ENCODE measurements around the gene ARID2.

Gene ARID2

DNA sequence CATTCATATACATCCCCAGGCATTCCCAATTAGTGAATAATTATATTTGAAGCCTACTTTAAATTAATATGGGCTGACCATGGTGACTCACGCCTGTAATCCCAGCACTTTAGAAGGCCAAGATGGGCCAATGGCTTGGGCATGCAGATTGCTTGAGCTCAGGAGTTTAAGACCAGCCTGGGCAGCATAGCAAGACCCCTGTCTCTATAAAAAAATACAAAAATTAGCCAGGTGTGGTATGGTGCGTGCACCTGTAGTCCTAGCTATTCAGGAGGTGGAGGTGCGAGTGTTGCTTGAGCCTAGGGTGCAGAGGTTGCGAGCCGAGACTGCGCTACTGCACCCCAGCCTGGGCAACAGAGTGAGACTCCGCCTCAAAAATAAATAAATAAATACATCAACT, 7.6 kb upstream of the ARID2 start:
- DNase-seq (ENCODE audit: low read depth in 2 of 2), result no peak

GRCh38 chr12:45725631-45726602, 3.6 kb upstream of the ARID2 start:
- DNase-seq (ENCODE audit: low read depth in 2 of 2), result no peak

GRCh38 chr12:45726603-45727300, 2.8 kb upstream of the ARID2 start:
- DNase-seq (ENCODE audit: low read depth in 2 of 2), result no peak

- DNase-seq (ENCODE audit: low read depth in 2 of 2), result peak; percentile 61 to 63
Measured at GRCh38 chr12:45727301-45727979, 2.1 kb upstream of the ARID2 start.

DNA sequence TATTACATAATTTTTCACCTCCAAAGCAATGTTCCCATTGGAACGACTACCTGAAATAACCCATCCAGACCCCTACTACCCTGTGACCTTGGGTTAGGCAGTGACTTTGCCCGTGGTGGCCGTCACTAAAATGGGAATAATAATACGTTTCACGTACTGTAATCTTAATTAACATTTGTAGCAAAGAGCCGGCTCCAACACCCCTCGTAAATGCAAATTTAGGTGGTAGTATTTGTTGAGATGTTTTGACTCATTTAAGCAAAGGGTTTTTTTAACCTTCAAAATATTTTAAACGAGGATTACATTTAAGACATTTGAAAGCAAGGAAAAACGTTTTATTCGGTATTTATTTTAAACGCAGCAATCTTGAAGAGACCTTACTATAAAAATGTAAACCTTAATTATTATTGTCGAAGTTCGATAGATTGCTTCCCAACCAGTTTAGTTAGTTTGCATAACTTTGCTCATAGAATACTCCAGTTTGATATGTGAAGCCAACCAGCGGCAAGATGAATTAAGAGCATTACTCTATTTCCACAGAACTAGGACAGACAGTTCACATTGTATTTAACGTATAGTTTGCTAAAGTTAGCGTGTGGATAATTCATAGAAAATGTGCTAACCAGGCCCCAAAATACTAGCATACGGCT, 1.4 kb upstream of the ARID2 start:
- no peak for DNase-seq (ENCODE audit: low read depth in 2 of 2)

GRCh38 chr12:45728630-45729232, 775 bp upstream of the ARID2 start:
- DNase-seq (ENCODE audit: low read depth in 2 of 2), result peak; percentile 93

GRCh38 chr12:45730084-45730347, 510 bp downstream of the ARID2 start:
- no peak for DNase-seq (ENCODE audit: low read depth in 2 of 2)

DNA sequence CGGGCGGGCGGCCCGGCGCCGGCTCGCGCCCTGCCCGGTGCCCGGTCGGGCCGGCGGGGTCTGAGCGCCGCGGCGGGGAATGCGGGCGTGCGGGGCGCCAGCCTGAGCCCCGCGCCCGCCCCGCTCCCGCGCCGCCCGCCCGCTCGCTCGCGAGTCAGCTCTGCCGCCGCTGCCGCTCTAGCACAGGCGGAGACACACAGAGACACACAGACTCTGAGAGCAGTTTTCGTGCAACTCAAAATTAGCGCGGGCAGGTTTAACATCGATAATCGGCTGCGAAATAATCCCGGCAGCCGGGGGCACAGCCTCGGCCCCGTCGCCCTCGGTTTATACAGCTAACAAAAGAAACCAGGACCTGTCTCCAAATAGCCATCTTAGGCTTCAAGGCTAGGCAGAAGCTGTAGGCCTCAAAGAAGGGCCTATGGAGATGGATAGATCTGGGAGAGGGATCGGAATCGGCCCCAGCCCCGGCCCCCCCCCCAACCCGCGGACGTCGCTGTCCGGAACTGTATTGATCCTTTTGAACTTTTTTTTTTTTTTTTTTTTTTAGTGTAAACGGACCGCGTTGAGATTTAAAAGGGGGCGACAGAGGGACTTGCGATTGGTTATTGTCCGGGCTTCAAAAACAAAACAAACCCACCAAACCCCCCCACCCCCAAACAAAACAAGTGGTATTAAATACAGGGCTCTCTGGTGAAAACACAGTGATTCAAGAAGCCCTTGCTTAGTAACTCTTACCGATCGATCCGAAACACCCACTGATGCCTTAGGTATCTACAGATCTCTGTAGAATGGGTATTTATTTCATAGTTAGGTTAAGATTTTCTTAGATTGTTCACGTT, 1.1 kb downstream of the ARID2 start:
- DNase-seq (ENCODE audit: low read depth in 2 of 2), result peak; percentile 24 to 35

GRCh38 chr12:45731190-45731775, 1.8 kb downstream of the ARID2 start:
- DNase-seq (ENCODE audit: low read depth in 2 of 2), result no peak

DNA sequence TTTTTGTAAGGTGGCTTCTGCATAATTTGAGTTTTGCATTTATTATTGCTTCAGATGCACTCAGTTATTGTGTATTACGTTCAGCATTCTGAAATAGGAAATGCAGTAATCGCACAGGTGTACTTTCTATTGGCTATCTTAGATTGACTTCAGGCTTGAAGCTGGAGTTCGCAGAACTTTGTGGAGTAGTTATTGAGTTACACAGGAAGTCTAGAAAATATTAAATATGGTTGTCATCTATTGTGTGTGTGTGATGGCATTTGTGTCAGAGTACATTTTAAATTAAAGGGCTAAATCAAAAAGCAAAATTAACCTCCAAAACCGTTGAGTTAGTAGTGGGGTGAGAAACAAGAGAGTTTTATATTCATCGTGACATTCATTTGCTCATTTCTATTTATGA, 2.7 kb downstream of the ARID2 start:
- DNase-seq (ENCODE audit: low read depth in 2 of 2), result no peak

- no peak for DNase-seq (ENCODE audit: low read depth in 2 of 2)
Measured at GRCh38 chr12:45732936-45733335, 3.4 kb downstream of the ARID2 start.

DNA sequence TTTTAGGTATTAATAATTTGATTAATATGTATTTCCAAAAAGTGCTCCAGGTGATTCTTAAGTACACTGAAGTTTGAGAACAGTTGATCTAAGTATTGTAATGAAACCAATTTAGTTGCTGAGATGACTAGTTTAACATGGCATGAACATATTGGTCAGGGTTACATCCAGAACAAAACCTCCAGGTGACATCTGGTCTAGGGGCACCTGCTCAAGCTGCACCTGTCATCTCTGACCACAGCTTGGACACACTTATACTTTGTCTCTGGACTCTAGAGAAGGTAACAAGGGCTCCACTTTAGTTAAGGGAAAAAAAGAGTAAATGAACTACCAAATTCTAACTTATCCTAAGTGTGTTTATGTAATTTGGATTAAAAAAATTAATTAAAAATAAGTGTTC, 8.1 kb downstream of the ARID2 start:
- no peak for DNase-seq (ENCODE audit: low read depth in 2 of 2)

DNA sequence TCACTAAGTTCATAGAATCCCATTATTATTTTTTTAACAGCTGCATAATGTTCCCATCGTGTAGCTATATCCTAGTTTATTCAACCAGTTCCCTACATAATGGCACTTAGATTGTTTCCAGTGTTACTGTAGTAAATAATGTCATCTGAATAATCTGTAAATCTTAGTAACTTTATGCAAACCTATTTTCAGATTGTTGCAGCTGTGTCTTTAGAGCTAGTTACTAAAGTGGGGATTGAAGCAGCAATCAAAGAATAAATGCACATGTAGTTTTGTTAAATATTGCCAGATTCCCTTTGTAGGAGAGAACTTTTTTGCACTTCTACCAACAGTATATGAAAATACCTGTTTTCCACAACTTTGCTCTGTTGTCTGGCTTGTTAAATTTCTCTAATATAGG, 13.1 kb downstream of the ARID2 start:
- DNase-seq (ENCODE audit: low read depth in 2 of 2), result no peak

DNA sequence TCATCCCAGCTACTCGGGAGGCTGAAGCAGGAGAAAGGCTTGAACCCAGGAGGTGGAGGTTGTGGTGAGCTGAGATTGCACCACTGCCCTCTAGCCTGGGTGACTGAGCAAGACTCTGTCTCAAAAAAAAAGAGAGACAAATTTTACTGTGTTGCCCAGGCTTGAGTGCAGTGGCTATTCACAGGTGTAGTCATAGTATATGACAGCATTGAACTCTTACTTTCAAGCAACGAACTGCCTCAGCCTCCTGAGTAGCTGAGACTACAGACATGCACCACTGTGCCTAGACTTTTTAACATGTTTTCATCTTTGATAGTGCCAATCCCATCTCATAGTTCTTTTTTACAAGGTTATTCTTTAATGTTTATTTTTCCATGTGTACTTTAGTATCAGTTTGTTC, 13.7 kb downstream of the ARID2 start:
- DNase-seq (ENCODE audit: low read depth in 2 of 2), result no peak

DNA sequence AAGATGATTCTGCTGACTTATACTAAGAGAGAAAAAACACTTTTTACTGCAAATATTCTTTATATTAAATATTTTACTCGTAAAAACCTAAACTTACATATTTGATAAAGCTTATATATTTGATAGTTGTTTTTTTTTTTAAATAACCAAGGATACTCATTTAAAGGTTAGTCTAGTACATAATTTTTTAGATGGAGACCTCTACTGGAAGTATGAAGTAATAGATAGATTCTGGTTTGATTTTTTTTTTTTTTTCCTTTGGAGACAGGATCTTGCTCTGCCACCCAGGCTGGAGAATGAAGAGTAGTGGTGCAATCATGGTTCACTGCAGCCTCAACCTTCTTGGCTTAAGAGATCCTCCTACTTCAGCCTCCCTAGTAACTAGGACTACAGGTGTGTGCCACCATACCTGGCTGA, 16.4 kb downstream of the ARID2 start:
- DNase-seq (ENCODE audit: low read depth in 2 of 2), result no peak

DNA sequence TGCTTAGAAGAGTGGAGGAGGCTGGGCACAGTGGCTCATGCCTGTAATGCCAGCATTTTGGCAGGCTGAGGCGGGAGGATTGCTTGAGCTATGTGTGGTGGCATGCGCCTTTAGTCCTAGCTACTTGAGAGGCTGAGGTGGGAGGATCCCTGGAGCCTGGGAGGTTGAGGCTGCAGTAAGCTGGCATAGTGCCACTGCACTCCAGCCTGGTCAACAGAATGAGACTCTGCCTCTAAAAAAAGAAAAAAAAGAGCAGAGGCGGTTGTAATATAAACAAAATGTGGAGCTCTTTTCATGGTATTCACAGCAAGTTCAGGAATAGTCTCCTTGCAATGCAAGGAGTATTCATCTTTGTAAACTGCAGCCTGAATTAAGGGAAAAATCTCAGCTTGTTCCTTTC, 27.2 kb downstream of the ARID2 start:
- DNase-seq (ENCODE audit: low read depth in 2 of 2), result no peak

DNA sequence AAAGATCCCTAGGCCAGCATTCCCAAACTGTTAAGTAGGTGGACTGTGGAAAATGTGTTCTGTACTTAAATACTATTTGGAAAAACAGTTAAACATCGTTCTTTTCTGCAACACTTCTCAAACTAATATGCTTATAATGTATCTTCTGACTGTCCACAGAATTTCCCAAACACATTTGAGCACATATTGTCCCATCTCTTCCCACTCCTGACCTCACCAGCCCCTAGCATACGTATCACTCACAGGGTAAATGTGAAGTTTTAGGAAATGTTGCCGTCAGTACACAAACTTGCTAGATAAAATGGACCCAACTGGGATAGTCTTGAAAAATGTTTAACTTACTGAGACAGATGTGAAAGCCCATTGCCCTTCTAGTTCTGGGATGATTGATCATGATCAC, 27.7 kb downstream of the ARID2 start:
- no peak for DNase-seq (ENCODE audit: low read depth in 2 of 2)

GRCh38 chr12:45760333-45760732, 30.8 kb downstream of the ARID2 start:
- no peak for DNase-seq (ENCODE audit: low read depth in 2 of 2)

GRCh38 chr12:45762185-45763110, 32.9 kb downstream of the ARID2 start:
- no peak for DNase-seq (ENCODE audit: low read depth in 2 of 2)
